ENCODE measurements around the gene PARD3. TPM values are rescaled to one million over a fixed set of nuclear protein-coding genes. Genes with fewer than 3 reads are reported as not detected.

The PARD3 gene
- total RNA-seq, 1 donor from 2014 or later = 34.1 TPM

DNA sequence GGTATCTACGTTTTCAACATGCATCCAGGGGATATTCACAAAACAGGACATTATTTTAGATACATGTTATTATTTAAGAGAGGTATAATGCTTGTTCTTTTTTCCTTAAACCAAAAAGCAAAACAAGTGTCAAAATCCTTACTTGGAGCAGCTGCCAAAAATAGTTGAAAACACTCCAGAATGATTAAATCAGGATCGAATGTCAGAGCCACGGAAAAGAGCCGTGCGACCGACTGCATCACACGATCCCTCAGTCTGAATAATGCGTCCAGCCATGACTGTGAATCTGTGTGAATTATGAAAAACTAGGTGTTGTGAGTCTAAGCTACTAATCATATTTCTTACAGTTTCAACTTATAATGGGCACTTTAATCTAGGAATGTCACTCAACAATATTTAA lies 126.0 kb downstream of the PARD3 start:
- no peak for DNase-seq

DNA sequence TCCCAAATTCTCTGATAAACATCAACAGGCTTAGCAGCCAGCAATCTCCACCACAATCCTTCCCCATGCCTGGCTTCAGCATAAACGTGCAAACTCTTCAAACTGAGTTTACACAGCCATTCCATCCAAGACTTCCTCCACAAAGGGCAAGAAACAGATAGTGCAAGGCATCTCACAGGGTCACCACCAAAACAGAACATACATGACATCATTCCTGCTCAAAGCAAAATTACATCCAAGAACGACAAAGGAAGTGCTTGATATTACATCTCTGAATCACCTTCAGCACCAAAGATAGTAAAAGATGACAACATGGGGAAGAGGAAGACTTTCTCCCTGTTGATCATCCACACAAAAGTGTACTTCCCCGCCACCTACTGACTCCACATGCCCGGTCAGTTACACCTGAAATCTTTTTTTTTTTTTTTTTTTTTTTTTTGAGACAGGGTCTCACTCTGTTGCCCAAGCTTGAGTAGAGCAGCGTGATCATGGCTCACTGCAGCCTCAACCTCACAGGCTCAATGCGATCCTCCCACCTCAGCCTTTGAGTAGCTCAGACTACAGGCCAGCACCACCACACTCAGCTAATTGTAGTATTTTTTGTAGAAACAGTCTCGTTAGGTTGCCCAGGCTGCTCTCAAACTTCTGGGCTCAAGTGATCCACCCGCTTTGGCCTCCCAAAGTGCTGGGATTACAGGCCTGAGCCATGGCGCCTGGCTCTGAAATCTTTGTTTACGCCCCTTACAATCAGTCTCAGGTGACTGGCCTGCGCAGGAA lies 127.5 kb downstream of the PARD3 start:
- TF ChIP-seq, protein P1, sequence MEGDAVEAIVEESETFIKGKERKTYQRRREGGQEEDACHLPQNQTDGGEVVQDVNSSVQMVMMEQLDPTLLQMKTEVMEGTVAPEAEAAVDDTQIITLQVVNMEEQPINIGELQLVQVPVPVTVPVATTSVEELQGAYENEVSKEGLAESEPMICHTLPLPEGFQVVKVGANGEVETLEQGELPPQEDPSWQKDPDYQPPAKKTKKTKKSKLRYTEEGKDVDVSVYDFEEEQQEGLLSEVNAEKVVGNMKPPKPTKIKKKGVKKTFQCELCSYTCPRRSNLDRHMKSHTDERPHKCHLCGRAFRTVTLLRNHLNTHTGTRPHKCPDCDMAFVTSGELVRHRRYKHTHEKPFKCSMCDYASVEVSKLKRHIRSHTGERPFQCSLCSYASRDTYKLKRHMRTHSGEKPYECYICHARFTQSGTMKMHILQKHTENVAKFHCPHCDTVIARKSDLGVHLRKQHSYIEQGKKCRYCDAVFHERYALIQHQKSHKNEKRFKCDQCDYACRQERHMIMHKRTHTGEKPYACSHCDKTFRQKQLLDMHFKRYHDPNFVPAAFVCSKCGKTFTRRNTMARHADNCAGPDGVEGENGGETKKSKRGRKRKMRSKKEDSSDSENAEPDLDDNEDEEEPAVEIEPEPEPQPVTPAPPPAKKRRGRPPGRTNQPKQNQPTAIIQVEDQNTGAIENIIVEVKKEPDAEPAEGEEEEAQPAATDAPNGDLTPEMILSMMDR (IDR thresholded peaks at IDR 0.05) = no peak
- H3K36me3 ChIP-seq = no peaks in the 10 kb centered on the region
- intact Hi-C loops (cut with DNase I) = no loop called here
- DNase-seq = no peak
- ATAC-seq = no peak
- H3K27me3 ChIP-seq (ENCODE audit: low read depth) = no peaks in the 10 kb centered on the region
- H3K4me1 ChIP-seq = peaks cover 9% of the 10 kb centered on the region
- H3K27ac ChIP-seq = no peak overlapping the region
- no peaks in the 10 kb centered on the region for H3K9me3 ChIP-seq
- H3K4me3 ChIP-seq = no peak overlapping the region

More for the DNA sequence above, 126.0 kb downstream of the PARD3 start:
- H3K4me1 ChIP-seq = peaks cover 9% of the 10 kb centered on the region
- H3K36me3 ChIP-seq = no peaks in the 10 kb centered on the region
- H3K4me3 ChIP-seq = no peak overlapping the region
- H3K27ac ChIP-seq = no peak overlapping the region
- no peaks in the 10 kb centered on the region for H3K9me3 ChIP-seq
- intact Hi-C loops (cut with DNase I) = no loop called here
- ATAC-seq = no peak
- no peaks in the 10 kb centered on the region for H3K27me3 ChIP-seq (ENCODE audit: low read depth)
- TF ChIP-seq, protein P1 (IDR thresholded peaks at IDR 0.05) = no peak

- H3K4me1 ChIP-seq = no peaks in the 10 kb centered on the region
- H3K9me3 ChIP-seq = no peaks in the 10 kb centered on the region
- H3K27ac ChIP-seq = no peak overlapping the region
- H3K4me3 ChIP-seq = no peak overlapping the region
- TF ChIP-seq, protein P1 (IDR thresholded peaks at IDR 0.05) = no peak
- H3K27me3 ChIP-seq (ENCODE audit: low read depth) = no peaks in the 10 kb centered on the region
- no peak for ATAC-seq
- H3K36me3 ChIP-seq = no peaks in the 10 kb centered on the region
- no peak for DNase-seq
- intact Hi-C loops (cut with DNase I) = no loop called here
These were observed 132.5 kb downstream of the PARD3 start for GRCh38 chr10:34682580-34682979.

DNA sequence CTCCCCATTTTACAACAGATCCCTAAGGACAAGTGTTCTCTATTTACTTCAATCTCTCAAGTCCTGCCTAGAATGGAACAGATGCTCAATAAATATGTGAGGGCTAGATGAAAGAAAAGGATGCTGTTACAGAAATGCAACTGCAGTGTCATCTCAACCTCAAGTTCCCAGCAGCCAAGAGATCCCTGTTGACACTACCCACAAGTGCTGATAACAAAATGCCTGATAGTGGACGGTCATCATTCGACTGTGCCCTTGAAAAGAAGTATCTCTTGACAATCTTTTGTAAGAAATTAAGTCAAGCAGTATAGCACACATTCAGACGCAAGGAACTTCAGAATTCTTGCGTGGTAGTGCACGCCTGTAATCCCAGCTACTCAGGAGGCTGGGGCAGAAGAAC lies 133.2 kb downstream of the PARD3 start:
- Histone ChIP-seq H3K36me3 (no peaks in the 10 kb centered on the region), H3K4me1 (no peaks in the 10 kb centered on the region), H3K9me3 (no peaks in the 10 kb centered on the region), H3K4me3 (no peak overlapping the region), H3K27ac (no peak overlapping the region), H3K27me3 (ENCODE audit: low read depth) (no peaks in the 10 kb centered on the region)
- TF ChIP-seq, protein P1 (IDR thresholded peaks at IDR 0.05) = no peak
- intact Hi-C loops (cut with DNase I) = no loop called here
- DNase-seq (no peak), ATAC-seq (no peak)

- TF ChIP-seq, protein P1 (IDR thresholded peaks at IDR 0.05) = no peak
- H3K4me1 ChIP-seq = peaks cover 4% of the 10 kb centered on the region
- H3K27me3 ChIP-seq (ENCODE audit: low read depth) = no peaks in the 10 kb centered on the region
- intact Hi-C loops (cut with DNase I) = no loop called here
- H3K36me3 ChIP-seq = no peaks in the 10 kb centered on the region
- H3K27ac ChIP-seq = no peak overlapping the region
- no peaks in the 10 kb centered on the region for H3K9me3 ChIP-seq
- no peak overlapping the region for H3K4me3 ChIP-seq
- no peak for DNase-seq
- ATAC-seq = no peak
These were observed 135.9 kb downstream of the PARD3 start for GRCh38 chr10:34679177-34679576.

All from lower lobe of right lung (tissue), 2 donors.